Epithelial cell of prostate (primary cell): Measurements from ENCODE around the gene RNF168.

ENCODE experiments used
- DNase-seq: peaks from one replicate; pipeline ENCODE4 v3.0.0-alpha.2; 2011; ENCODE audit warnings: low read depth, low spot score
- H3K27ac ChIP-seq: fragments of 450-650 bp; 2 replicates; pipeline ENCODE4 v1.5.1; 2017; ENCODE audit warnings: mild to moderate bottlenecking

RNF168 gene

DNA sequence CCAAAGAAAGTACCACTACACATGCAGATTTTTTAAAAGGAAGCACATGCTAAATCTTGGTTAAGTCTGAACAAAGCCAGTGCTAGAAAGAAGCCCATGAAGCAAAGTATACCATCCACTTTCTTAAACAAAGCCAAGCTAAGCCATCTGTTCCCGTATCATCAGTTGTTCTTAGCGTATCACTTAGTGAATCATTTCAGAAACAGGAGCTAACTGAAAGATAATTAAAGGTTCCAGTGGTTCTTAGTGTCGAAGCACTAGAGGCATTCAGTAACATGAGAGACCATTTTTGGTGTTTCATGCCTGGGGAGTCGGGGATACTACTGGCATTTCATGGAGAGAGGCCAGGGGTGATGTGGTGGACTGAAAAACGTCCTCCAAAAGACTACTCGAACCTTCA lies 84.2 kb downstream of the RNF168 start:
- DNase-seq = no peak

More for the DNA sequence above, 84.2 kb downstream of the RNF168 start:
- H3K27ac ChIP-seq = no peak overlapping the region
